ENCODE measurements around the gene RPL35.

DNA sequence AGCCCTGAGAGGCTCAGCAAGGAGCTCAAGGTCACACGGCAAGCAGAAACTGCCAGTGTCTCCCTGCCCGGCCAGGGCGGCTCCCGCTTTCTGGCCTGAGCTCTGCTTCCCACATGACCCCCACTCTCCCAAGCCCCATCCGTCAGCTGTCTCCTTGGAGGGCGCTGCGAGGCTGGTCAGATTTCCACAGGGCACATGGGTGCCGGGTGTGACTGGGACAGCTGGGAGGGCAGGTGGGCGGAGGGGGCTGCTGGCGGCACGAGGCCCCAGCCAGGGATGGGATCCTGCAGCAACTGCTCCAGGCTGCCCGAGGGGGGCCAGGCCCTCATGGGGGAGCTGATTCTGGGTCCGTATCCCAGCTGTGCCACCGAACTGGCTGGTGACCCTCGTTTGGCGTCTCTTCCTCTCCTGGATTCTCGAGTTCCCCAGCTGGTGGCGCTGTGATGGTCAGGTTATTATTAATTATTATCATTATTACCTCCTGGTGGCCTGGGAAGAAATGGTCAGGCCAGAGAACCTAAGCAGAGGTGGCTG lies 21.4 kb downstream of the RPL35 start:
- TF ChIP-seq EZH2 (IDR thresholded peaks at IDR 0.05) (no peak), FOXP2 (optimal IDR thresholded peaks at IDR 0.05; ENCODE audit: control extremely low read depth, extremely low read length, insufficient read depth) (no peak)
